ENCODE data around the gene FPGT.
"Not testable (repeated sequence)": the region's sequence is repeated elsewhere in the genome, so short reads cannot be mapped to it uniquely, and the experiment has no call there.

Gene FPGT

GRCh38 chr1:74223453-74223852 lies 25.4 kb downstream of the FPGT start:
- H3K36me3 ChIP-seq (ENCODE audit: insufficient read depth, low read length), result no peaks in the 10 kb centered on the region
- H3K4me1 ChIP-seq (ENCODE audit: insufficient read depth, low read length), result no peaks in the 10 kb centered on the region
- H2AFZ ChIP-seq (ENCODE audit: low read depth, low read length), result no peak overlapping the region
- H3K9me3 ChIP-seq (ENCODE audit: low read length), result no peaks in the 10 kb centered on the region
- no peaks in the 10 kb centered on the region for H3K27me3 ChIP-seq (ENCODE audit: insufficient read depth, low read length)
- H3K4me3 ChIP-seq (ENCODE audit: low read length), result no peak overlapping the region

GRCh38 chr1:74235153-74235552 lies 37.1 kb downstream of the FPGT start, which contains the start of gene TNNI3K:
Gene TNNI3K (plus strand): TSS chr1:74235387. CDS start chr1:74235452, 65 bp downstream.
- Histone ChIP-seq H2AFZ (ENCODE audit: low read depth, low read length) (no peak within 1 kb of the TSS), H3K4me3 (ENCODE audit: low read length) (no peak within 1 kb of the TSS)

GRCh38 chr1:74236440-74236839 lies 38.4 kb downstream of the FPGT start:
- Histone ChIP-seq H3K36me3 (ENCODE audit: insufficient read depth, low read length) (no peaks in the 10 kb centered on the region), H2AFZ (ENCODE audit: low read depth, low read length) (no peak overlapping the region), H3K27me3 (ENCODE audit: insufficient read depth, low read length) (no peaks in the 10 kb centered on the region), H3K9me3 (ENCODE audit: low read length) (no peaks in the 10 kb centered on the region), H3K4me1 (ENCODE audit: insufficient read depth, low read length) (no peaks in the 10 kb centered on the region), H3K4me3 (ENCODE audit: low read length) (no peak overlapping the region)

More at GRCh38 chr1:74235153-74235552, 37.1 kb downstream of the FPGT start, which contains the start of gene TNNI3K:
- Histone ChIP-seq H3K9me3 (ENCODE audit: low read length) (no peaks in the 10 kb centered on the region), H3K27me3 (ENCODE audit: insufficient read depth, low read length) (no peaks in the 10 kb centered on the region), H3K4me1 (ENCODE audit: insufficient read depth, low read length) (no peaks in the 10 kb centered on the region), H3K36me3 (ENCODE audit: insufficient read depth, low read length) (no peaks in the 10 kb centered on the region)

- no peak overlapping the region for H3K4me3 ChIP-seq (ENCODE audit: low read length)
- H2AFZ ChIP-seq (ENCODE audit: low read depth, low read length), result no peak overlapping the region
- H3K36me3 ChIP-seq (ENCODE audit: insufficient read depth, low read length), result no peaks in the 10 kb centered on the region
- H3K4me1 ChIP-seq (ENCODE audit: insufficient read depth, low read length), result no peaks in the 10 kb centered on the region
- no peaks in the 10 kb centered on the region for H3K27me3 ChIP-seq (ENCODE audit: insufficient read depth, low read length)
- H3K9me3 ChIP-seq (ENCODE audit: low read length), result no peaks in the 10 kb centered on the region
Measured at GRCh38 chr1:74237035-74237434, 39.0 kb downstream of the FPGT start.

- no peak overlapping the region for H3K4me3 ChIP-seq (ENCODE audit: low read length)
- no peak overlapping the region for H2AFZ ChIP-seq (ENCODE audit: low read depth, low read length)
- H3K9me3 ChIP-seq (ENCODE audit: low read length), result no peaks in the 10 kb centered on the region
- no peaks in the 10 kb centered on the region for H3K27me3 ChIP-seq (ENCODE audit: insufficient read depth, low read length)
- no peaks in the 10 kb centered on the region for H3K4me1 ChIP-seq (ENCODE audit: insufficient read depth, low read length)
- H3K36me3 ChIP-seq (ENCODE audit: insufficient read depth, low read length), result no peaks in the 10 kb centered on the region
Measured at GRCh38 chr1:74237787-74238186, 39.7 kb downstream of the FPGT start.

GRCh38 chr1:74245168-74245772 lies 47.2 kb downstream of the FPGT start:
- no peak overlapping the region for H3K4me3 ChIP-seq (ENCODE audit: low read length)
- H3K4me1 ChIP-seq (ENCODE audit: insufficient read depth, low read length), result peaks cover 25% of the 10 kb centered on the region
- no peaks in the 10 kb centered on the region for H3K36me3 ChIP-seq (ENCODE audit: insufficient read depth, low read length)
- H3K9me3 ChIP-seq (ENCODE audit: low read length), result no peaks in the 10 kb centered on the region
- no peak overlapping the region for H2AFZ ChIP-seq (ENCODE audit: low read depth, low read length)
- no peaks in the 10 kb centered on the region for H3K27me3 ChIP-seq (ENCODE audit: insufficient read depth, low read length)

- H3K4me3 ChIP-seq (ENCODE audit: low read length), result no peak overlapping the region
- no peaks in the 10 kb centered on the region for H3K9me3 ChIP-seq (ENCODE audit: low read length)
- H3K36me3 ChIP-seq (ENCODE audit: insufficient read depth, low read length), result no peaks in the 10 kb centered on the region
- H3K27me3 ChIP-seq (ENCODE audit: insufficient read depth, low read length), result no peaks in the 10 kb centered on the region
- H2AFZ ChIP-seq (ENCODE audit: low read depth, low read length), result no peak overlapping the region
- H3K4me1 ChIP-seq (ENCODE audit: insufficient read depth, low read length), result peaks cover 25% of the 10 kb centered on the region
Measured at GRCh38 chr1:74246315-74246714, 48.3 kb downstream of the FPGT start.

GRCh38 chr1:74247881-74248528 lies 50.0 kb downstream of the FPGT start:
- Histone ChIP-seq H3K4me3 (ENCODE audit: low read length) (no peak overlapping the region), H3K9me3 (ENCODE audit: low read length) (no peaks in the 10 kb centered on the region), H3K27me3 (ENCODE audit: insufficient read depth, low read length) (no peaks in the 10 kb centered on the region), H2AFZ (ENCODE audit: low read depth, low read length) (no peak overlapping the region), H3K36me3 (ENCODE audit: insufficient read depth, low read length) (no peaks in the 10 kb centered on the region), H3K4me1 (ENCODE audit: insufficient read depth, low read length) (peaks cover 25% of the 10 kb centered on the region)

- not testable (repeated sequence) for H3K27me3 ChIP-seq (ENCODE audit: insufficient read depth, low read length); H3K4me3 ChIP-seq (ENCODE audit: low read length); H3K36me3 ChIP-seq (ENCODE audit: insufficient read depth, low read length); H3K4me1 ChIP-seq (ENCODE audit: insufficient read depth, low read length); H3K9me3 ChIP-seq (ENCODE audit: low read length); H2AFZ ChIP-seq (ENCODE audit: low read depth, low read length)
Measured at GRCh38 chr1:74253243-74253824, 55.3 kb downstream of the FPGT start.

Data from neuron (in vitro differentiated cells).